Upper lobe of left lung (tissue), 6 donors: ENCODE measurements around the gene C6orf58. TPM values are rescaled to one million over a fixed set of nuclear protein-coding genes. Genes with fewer than 3 reads are reported as not detected.

ENCODE experiments used
- ATAC-seq, 2 donors: fragments of 200-7000 bp; cut with Tn5 transposase; one replicate each; pipeline ENCODE4 v1.9.1; 2022; ENCODE audit warnings: mild to moderate bottlenecking in 2 of 2, moderate library complexity in 2 of 2; ENCODE audit not compliant: low FRiP score in 2 of 2
- DNase-seq, 2 donors: peaks; one replicate each; pipeline ENCODE4 v3.0.0-alpha.2; 2019 to 2020
- H3K27ac ChIP-seq, 4 donors: fragments of 200-600 bp; sonication (generic); one replicate each; pipeline ENCODE4 v1.5.1; 2016 to 2019
- H3K27me3 ChIP-seq, 4 donors: fragments of 200-600 bp; sonication (generic); one replicate each; pipeline ENCODE4 v1.5.1; 2017 to 2019
- H3K36me3 ChIP-seq, 4 donors: fragments of 200-600 bp; sonication (generic); one replicate each; pipeline ENCODE4 v1.5.1; 2016 to 2019
- H3K4me1 ChIP-seq, 4 donors: fragments of 200-600 bp; sonication (generic); one replicate each; pipeline ENCODE4 v1.5.1; 2018 to 2019
- H3K4me3 ChIP-seq, 4 donors: fragments of 200-600 bp; sonication (generic); one replicate each; pipeline ENCODE4 v1.5.1; 2017 to 2019; ENCODE audit warnings: mild to moderate bottlenecking in 2 of 4, moderate library complexity in 1 of 4
- H3K9me3 ChIP-seq, 4 donors: fragments of 200-600 bp; sonication (generic); one replicate each; pipeline ENCODE4 v1.5.1; 2018 to 2019
- EP300 ChIP-seq, 4 donors: sonication (generic); formaldehyde crosslinking; IDR thresholded peaks; one replicate each; pipeline ENCODE4 v1.5.1; 2017; ENCODE audit warnings: antibody characterized with exemption in 4 of 4, control low read depth in 2 of 4
- POLR2A ChIP-seq, 4 donors: fragments of 450-650 bp; IDR thresholded peaks; one replicate each; pipeline ENCODE4 v1.5.1; 2016 to 2017; ENCODE audit warnings: antibody characterized with exemption in 4 of 4, mild to moderate bottlenecking in 2 of 4
- POLR2AphosphoS5 ChIP-seq, 2 donors: sonication (generic); formaldehyde crosslinking; IDR thresholded peaks; one replicate each; pipeline ENCODE4 v1.5.1; 2017; ENCODE audit warnings: antibody characterized with exemption in 2 of 2
- WGBS, 2 donors: methylation state at CpG; one replicate each; pipeline ENCODE4 v1.1.5; 2017 to 2018; 5-methylcytosine and 5-hydroxymethylcytosine counted together
- total RNA-seq, 6 donors: library from RNA; depleted of rRNA in 4 of 6; stranded (reverse); fragments of >200 nt in 4 of 6; gene quantifications; one replicate each; pipeline versions ENCODE4 v1.1.0 to v1.2.1, GENCODE V29; 2016 to 2021
- TF ChIP-seq, protein P1 (sequence below), 6 experiments: fragments of 450-650 bp in 4 of 6; fragments of 200-600 bp in 2 of 6; sonication (generic) in 2 of 6; IDR thresholded peaks; one replicate each; pipeline ENCODE4 v1.5.1; 2016 to 2019; ENCODE audit warnings: antibody characterized with exemption in 6 of 6
- donor health status: DM: no; HTN: no; CAD: no; lungs with moderate emphysema.
- donor health status: DM: no; HTN: yes; CAD: no; lungs with severe emphysema.

The C6orf58 gene
- total RNA-seq, 6 donors from 2014 or later = not detected

DNA sequence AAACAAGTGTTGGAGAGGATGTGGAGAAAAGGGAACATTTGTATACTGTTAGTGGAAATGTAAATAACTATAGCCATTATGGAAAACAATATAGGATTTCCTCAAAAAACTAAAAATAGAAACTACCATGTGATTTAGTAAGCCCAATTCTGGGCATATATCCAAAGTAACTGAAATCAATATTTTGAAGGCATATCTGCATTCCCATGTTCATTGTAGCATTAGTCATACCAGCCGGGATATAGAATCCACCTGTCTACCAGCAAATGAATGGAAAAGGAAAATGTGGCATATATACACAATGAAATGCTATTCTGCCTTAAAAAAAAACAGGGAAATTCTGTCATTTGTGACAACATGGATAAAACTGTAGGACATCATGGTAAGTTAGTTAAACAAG, 15.3 kb upstream of the C6orf58 start:
- DNase-seq = no peak
- H3K27me3 ChIP-seq = no peaks in the 10 kb centered on the region
- no peak overlapping the region for H3K4me3 ChIP-seq
- no peak for TF ChIP-seq POLR2A (IDR thresholded peaks at IDR 0.05)
- no peak for TF ChIP-seq EP300 (IDR thresholded peaks at IDR 0.05)
- TF ChIP-seq, protein P1, sequence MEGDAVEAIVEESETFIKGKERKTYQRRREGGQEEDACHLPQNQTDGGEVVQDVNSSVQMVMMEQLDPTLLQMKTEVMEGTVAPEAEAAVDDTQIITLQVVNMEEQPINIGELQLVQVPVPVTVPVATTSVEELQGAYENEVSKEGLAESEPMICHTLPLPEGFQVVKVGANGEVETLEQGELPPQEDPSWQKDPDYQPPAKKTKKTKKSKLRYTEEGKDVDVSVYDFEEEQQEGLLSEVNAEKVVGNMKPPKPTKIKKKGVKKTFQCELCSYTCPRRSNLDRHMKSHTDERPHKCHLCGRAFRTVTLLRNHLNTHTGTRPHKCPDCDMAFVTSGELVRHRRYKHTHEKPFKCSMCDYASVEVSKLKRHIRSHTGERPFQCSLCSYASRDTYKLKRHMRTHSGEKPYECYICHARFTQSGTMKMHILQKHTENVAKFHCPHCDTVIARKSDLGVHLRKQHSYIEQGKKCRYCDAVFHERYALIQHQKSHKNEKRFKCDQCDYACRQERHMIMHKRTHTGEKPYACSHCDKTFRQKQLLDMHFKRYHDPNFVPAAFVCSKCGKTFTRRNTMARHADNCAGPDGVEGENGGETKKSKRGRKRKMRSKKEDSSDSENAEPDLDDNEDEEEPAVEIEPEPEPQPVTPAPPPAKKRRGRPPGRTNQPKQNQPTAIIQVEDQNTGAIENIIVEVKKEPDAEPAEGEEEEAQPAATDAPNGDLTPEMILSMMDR (IDR thresholded peaks at IDR 0.05) = no peak
- TF ChIP-seq POLR2AphosphoS5 (IDR thresholded peaks at IDR 0.05) = no peak
- no peaks in the 10 kb centered on the region for H3K36me3 ChIP-seq
- ATAC-seq = no peak
- H3K4me1 ChIP-seq = no peaks in the 10 kb centered on the region
- no peak overlapping the region for H3K27ac ChIP-seq
- 65 to 81% methylated on average over 1 of the region's 1 CpG for WGBS, 2 donors
- H3K9me3 ChIP-seq = no peaks in the 10 kb centered on the region

DNA sequence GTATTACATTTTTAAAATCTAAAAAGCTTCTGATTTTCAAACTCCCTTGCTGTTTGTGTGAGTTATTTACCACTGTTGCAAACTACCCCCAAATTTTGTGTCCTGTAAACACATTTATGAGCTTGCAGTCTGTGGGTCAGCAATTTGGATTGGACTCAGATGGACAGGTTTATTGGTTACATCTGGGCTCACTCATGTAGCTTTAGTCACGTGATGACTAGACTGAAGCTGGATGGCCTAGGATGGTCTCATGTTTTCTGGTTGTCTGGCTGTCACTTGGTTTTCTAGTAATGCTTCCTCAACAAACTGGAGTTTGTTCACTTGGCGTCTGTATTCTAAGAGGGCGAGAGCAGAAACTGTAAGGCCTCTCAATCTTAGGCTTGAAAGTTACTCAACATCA, 12.2 kb upstream of the C6orf58 start:
- TF ChIP-seq, protein P1 (IDR thresholded peaks at IDR 0.05) = no peak
- TF ChIP-seq EP300 (IDR thresholded peaks at IDR 0.05) (no peak), POLR2AphosphoS5 (IDR thresholded peaks at IDR 0.05) (no peak), POLR2A (IDR thresholded peaks at IDR 0.05) (no peak)
- H3K27ac ChIP-seq = no peak overlapping the region
- no peaks in the 10 kb centered on the region for H3K36me3 ChIP-seq
- no peak for ATAC-seq
- 88% methylated on average over 3 of the region's 3 CpGs for WGBS, 2 donors
- DNase-seq = no peak
- no peaks in the 10 kb centered on the region for H3K9me3 ChIP-seq
- no peaks in the 10 kb centered on the region for H3K4me1 ChIP-seq
- no peaks in the 10 kb centered on the region for H3K27me3 ChIP-seq
- H3K4me3 ChIP-seq = no peak overlapping the region

DNA sequence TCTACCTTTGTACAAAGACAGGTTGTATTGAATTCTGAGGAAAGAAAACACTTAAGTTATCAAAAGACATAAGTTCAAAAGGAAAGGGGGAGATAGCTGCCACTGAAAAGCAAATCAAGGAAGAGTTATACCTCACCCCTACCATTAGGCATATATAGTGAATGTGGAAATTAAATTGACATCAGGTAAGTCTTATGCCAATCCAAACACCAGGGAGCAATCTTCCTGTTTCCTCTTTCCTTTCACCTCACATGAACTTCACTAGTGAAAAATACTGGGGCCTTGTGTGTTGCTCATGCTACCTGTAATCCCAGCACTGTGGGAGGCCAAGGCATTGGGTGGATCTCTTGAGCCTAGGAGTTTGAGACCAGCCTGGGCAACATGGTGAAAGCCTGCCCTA, 10.9 kb upstream of the C6orf58 start:
- Histone ChIP-seq H3K4me3 (no peak overlapping the region), H3K27ac (no peak overlapping the region)
- no peak for ATAC-seq

DNA sequence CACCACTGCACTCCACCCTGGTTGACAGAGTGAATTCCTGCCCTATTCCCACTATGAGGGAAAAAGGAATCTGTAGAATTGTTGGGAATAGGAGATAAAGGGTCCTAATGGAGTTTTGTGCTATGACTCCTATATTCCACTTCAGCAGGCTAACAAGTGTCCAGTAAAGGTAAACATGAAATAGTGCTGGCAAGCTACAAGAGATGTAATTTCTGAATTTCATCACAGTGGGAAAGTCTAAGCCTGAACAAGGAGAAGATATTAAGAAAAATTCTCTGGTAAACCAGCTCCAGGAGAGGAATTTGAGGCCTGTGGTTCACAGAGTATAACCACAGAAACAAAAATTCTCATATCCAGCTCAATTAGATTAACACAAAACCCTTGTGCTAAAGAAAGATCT, 10.3 kb upstream of the C6orf58 start:
- no peak for DNase-seq
- TF ChIP-seq EP300 (IDR thresholded peaks at IDR 0.05) (no peak), POLR2A (IDR thresholded peaks at IDR 0.05) (no peak), POLR2AphosphoS5 (IDR thresholded peaks at IDR 0.05) (no peak)
- TF ChIP-seq, protein P1 (IDR thresholded peaks at IDR 0.05) = no peak
- Histone ChIP-seq H3K27me3 (no peaks in the 10 kb centered on the region), H3K4me3 (no peak overlapping the region), H3K36me3 (no peaks in the 10 kb centered on the region), H3K9me3 (no peaks in the 10 kb centered on the region), H3K4me1 (peaks cover 0 to 6% (median 0%) of the 10 kb centered on the region in 4 donors), H3K27ac (no peak overlapping the region)
- ATAC-seq = no peak

More for the DNA sequence above, 10.9 kb upstream of the C6orf58 start:
- no peaks in the 10 kb centered on the region for H3K9me3 ChIP-seq
- H3K27me3 ChIP-seq = no peaks in the 10 kb centered on the region
- peaks cover 0 to 3% (median 0%) of the 10 kb centered on the region in 4 donors for H3K4me1 ChIP-seq
- no peaks in the 10 kb centered on the region for H3K36me3 ChIP-seq
- DNase-seq = no peak
- no peak for TF ChIP-seq POLR2AphosphoS5 (IDR thresholded peaks at IDR 0.05)
- no peak for TF ChIP-seq EP300 (IDR thresholded peaks at IDR 0.05)
- TF ChIP-seq, protein P1 (IDR thresholded peaks at IDR 0.05) = no peak
- no peak for TF ChIP-seq POLR2A (IDR thresholded peaks at IDR 0.05)

DNA sequence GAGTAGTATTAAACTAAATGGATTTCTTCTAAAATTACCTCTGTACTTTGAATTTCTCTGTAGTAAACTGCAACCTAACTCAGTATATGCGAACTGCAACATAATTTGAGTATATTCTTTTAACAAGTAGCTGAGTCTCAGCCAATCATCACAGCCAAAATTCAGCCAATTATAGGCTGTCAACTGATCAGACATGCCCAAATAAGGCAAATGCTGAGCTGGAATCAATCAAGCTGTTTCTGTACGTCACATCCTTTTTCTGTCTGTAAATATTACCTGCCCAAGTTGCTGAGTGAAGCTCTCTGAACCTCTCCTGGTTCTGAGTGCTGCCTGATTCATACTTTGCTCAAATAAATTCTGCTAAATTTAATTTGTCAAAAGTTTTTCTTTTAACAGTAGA, 9.5 kb upstream of the C6orf58 start:
- Histone ChIP-seq H3K4me1 (peaks cover 0 to 6% (median 0%) of the 10 kb centered on the region in 4 donors), H3K36me3 (no peaks in the 10 kb centered on the region), H3K27me3 (no peaks in the 10 kb centered on the region), H3K9me3 (no peaks in the 10 kb centered on the region), H3K4me3 (no peak overlapping the region), H3K27ac (no peak overlapping the region)
- no peak for TF ChIP-seq EP300 (IDR thresholded peaks at IDR 0.05)
- no peak for TF ChIP-seq POLR2A (IDR thresholded peaks at IDR 0.05)
- no peak for TF ChIP-seq POLR2AphosphoS5 (IDR thresholded peaks at IDR 0.05)
- TF ChIP-seq, protein P1 (IDR thresholded peaks at IDR 0.05) = no peak
- WGBS, 2 donors = 50 to 66% methylated on average over 2 of the region's 2 CpGs
- no peak for ATAC-seq
- no peak for DNase-seq
